HepG2 (cell line): ENCODE data around the gene HPS1. TPM values are rescaled to one million over a fixed set of nuclear protein-coding genes. Genes with fewer than 3 reads are reported as not detected.

Experiments
- EEA1 ChIP-seq: sonication (generic); formaldehyde crosslinking; IDR thresholded peaks from 2 replicates; pipeline ENCODE4 v1.5.1; 2020; ENCODE audit warnings: mild to moderate bottlenecking, missing genetic modification reagents, borderline replicate concordance
- FOXC1 ChIP-seq: sonication (generic); formaldehyde crosslinking; IDR thresholded peaks from 2 replicates; pipeline ENCODE4 v1.8.0; 2022; ENCODE audit warnings: mild to moderate bottlenecking, missing genetic modification reagents, borderline replicate concordance
- RBFOX2 ChIP-seq: fragments of 200-400 bp; formaldehyde crosslinking; IDR thresholded peaks from 2 replicates; pipeline ENCODE4 v1.6.1; 2017; ENCODE audit warnings: low read depth, mild to moderate bottlenecking, low read length
- REPIN1 ChIP-seq: sonication (generic); formaldehyde crosslinking; IDR thresholded peaks from 2 replicates; pipeline ENCODE4 v1.8.0; 2022; ENCODE audit warnings: missing genetic modification reagents, low read depth, mild to moderate bottlenecking, borderline replicate concordance
- SMAD1 ChIP-seq: sonication (generic); formaldehyde crosslinking; IDR thresholded peaks from 2 replicates; pipeline ENCODE4 v1.4.0; 2020; ENCODE audit warnings: missing genetic modification reagents, low read depth, mild to moderate bottlenecking, borderline replicate concordance
- SRSF4 ChIP-seq: fragments of 200-400 bp; formaldehyde crosslinking; IDR thresholded peaks from one replicate; pipeline ENCODE4 v1.6.1; 2018; ENCODE audit warnings: mild to moderate bottlenecking, low read depth, low read length, moderate library complexity; ENCODE audit not compliant: poor library complexity, severe bottlenecking
- ZNF431 ChIP-seq: sonication (generic); formaldehyde crosslinking; IDR thresholded peaks from 2 replicates; pipeline ENCODE4 v1.9.0; 2022; ENCODE audit warnings: missing genetic modification reagents, low read depth, mild to moderate bottlenecking, borderline replicate concordance
- ZSCAN12 ChIP-seq: sonication (generic); formaldehyde crosslinking; IDR thresholded peaks from 2 replicates; pipeline ENCODE4 v1.9.0; 2021; ENCODE audit warnings: mild to moderate bottlenecking, missing genetic modification reagents
- polyA plus RNA-seq, 8 experiments: library from polyadenylated mRNA; depleted of rRNA in 3 of 8; stranded (reverse) in 7 of 8; unstranded in 1 of 8; fragments of >200 nt; fragmentation: Illumina TruSeq in 4 of 8; extraction: Trizol in 4 of 8; gene quantifications; 2 replicates each; pipeline versions ENCODE4 v1.2.1 to v1.2.3, GENCODE V29; 2011 to 2016; ENCODE audit warnings: low read depth in 4 of 8, missing spikeins in 1 of 8, mixed read lengths in 1 of 8; ENCODE audit not compliant: insufficient read depth in 1 of 8
- total RNA-seq, 5 experiments: library from RNA; depleted of rRNA; stranded (reverse); fragments of >200 nt; fragmentation: Illumina TruSeq; extraction: Trizol; gene quantifications; 2 replicates each; pipeline ENCODE4 v1.2.3, GENCODE V29; 2016; ENCODE audit warnings: low read depth in 1 of 5
- TF ChIP-seq, protein P1 (sequence below): IDR thresholded peaks from 2 replicates; pipeline ENCODE4 v1.6.1; 2016; ENCODE audit warnings: control low read depth
- TF ChIP-seq, protein P2 (sequence below): sonication (generic); formaldehyde crosslinking; IDR thresholded peaks from 2 replicates; pipeline ENCODE4 v1.4.0; 2020; ENCODE audit warnings: missing genetic modification reagents, borderline replicate concordance
- TF ChIP-seq, protein P3 (sequence below): sonication (generic); formaldehyde crosslinking; IDR thresholded peaks from 2 replicates; pipeline ENCODE4 v1.5.0; 2020; ENCODE audit warnings: mild to moderate bottlenecking, missing genetic modification reagents, moderate library complexity
- TF ChIP-seq, protein P4 (sequence below): sonication (generic); formaldehyde crosslinking; IDR thresholded peaks from 2 replicates; pipeline ENCODE4 v1.8.0; 2022; ENCODE audit warnings: missing genetic modification reagents, mild to moderate bottlenecking, inconsistent platforms, borderline replicate concordance

Gene HPS1
- total and polyA plus RNA-seq, 2 of the 13 experiments (the other 11 are each of a cell fraction or from before 2014, with no cell fraction given) = 24.6 to 25.8 TPM

GRCh38 chr10:98414932-98415730, 31.6 kb downstream of the HPS1 start, which contains the start of gene PYROXD2 (continued):
- TF ChIP-seq SMAD1 (CRISPR knock-in tag) = no peak; the same call in 1 of the 2 replicates
- 0 out of 2 replicates have a peak, but pooled peaks have one; percentile 50 for TF ChIP-seq ZSCAN12 (CRISPR knock-in tag)
- TF ChIP-seq ZNF431 = 0 out of 2 replicates have a peak, but pooled peaks have one; percentile 40
- TF ChIP-seq, protein P1, sequence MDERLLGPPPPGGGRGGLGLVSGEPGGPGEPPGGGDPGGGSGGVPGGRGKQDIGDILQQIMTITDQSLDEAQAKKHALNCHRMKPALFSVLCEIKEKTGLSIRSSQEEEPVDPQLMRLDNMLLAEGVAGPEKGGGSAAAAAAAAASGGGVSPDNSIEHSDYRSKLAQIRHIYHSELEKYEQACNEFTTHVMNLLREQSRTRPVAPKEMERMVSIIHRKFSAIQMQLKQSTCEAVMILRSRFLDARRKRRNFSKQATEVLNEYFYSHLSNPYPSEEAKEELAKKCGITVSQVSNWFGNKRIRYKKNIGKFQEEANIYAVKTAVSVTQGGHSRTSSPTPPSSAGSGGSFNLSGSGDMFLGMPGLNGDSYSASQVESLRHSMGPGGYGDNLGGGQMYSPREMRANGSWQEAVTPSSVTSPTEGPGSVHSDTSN (CRISPR knock-in tag) = no peak
- TF ChIP-seq, protein P2, sequence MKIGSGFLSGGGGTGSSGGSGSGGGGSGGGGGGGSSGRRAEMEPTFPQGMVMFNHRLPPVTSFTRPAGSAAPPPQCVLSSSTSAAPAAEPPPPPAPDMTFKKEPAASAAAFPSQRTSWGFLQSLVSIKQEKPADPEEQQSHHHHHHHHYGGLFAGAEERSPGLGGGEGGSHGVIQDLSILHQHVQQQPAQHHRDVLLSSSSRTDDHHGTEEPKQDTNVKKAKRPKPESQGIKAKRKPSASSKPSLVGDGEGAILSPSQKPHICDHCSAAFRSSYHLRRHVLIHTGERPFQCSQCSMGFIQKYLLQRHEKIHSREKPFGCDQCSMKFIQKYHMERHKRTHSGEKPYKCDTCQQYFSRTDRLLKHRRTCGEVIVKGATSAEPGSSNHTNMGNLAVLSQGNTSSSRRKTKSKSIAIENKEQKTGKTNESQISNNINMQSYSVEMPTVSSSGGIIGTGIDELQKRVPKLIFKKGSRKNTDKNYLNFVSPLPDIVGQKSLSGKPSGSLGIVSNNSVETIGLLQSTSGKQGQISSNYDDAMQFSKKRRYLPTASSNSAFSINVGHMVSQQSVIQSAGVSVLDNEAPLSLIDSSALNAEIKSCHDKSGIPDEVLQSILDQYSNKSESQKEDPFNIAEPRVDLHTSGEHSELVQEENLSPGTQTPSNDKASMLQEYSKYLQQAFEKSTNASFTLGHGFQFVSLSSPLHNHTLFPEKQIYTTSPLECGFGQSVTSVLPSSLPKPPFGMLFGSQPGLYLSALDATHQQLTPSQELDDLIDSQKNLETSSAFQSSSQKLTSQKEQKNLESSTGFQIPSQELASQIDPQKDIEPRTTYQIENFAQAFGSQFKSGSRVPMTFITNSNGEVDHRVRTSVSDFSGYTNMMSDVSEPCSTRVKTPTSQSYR (CRISPR knock-in tag) = peak; percentile 52; the same call in 1 of the 2 replicates
- TF ChIP-seq, protein P3, sequence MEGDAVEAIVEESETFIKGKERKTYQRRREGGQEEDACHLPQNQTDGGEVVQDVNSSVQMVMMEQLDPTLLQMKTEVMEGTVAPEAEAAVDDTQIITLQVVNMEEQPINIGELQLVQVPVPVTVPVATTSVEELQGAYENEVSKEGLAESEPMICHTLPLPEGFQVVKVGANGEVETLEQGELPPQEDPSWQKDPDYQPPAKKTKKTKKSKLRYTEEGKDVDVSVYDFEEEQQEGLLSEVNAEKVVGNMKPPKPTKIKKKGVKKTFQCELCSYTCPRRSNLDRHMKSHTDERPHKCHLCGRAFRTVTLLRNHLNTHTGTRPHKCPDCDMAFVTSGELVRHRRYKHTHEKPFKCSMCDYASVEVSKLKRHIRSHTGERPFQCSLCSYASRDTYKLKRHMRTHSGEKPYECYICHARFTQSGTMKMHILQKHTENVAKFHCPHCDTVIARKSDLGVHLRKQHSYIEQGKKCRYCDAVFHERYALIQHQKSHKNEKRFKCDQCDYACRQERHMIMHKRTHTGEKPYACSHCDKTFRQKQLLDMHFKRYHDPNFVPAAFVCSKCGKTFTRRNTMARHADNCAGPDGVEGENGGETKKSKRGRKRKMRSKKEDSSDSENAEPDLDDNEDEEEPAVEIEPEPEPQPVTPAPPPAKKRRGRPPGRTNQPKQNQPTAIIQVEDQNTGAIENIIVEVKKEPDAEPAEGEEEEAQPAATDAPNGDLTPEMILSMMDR = 0 out of 2 replicates have a peak, but pooled peaks have one; percentile 4
- TF ChIP-seq SRSF4 = no peak
- TF ChIP-seq REPIN1 (CRISPR knock-in tag) = peak; percentile 81
- peak; percentile 70 for TF ChIP-seq RBFOX2
- no peak for TF ChIP-seq EEA1
- TF ChIP-seq, protein P4, sequence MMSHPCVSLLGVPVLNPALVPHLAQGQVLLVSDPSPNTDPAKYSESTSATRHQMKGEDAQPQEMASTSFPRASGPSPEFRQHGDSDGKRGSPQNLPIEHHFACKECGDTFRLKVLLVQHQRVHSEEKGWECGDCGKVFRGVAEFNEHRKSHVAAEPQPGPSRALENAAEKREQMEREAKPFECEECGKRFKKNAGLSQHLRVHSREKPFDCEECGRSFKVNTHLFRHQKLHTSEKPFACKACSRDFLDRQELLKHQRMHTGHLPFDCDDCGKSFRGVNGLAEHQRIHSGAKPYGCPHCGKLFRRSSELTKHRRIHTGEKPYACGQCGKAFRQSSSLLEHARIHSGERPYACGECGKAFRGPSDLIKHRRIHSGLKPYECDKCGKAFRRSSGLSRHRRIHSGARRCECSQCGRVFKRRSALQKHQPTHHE (CRISPR knock-in tag) = peak; percentile 79; the same call in 1 of the 2 replicates
- TF ChIP-seq FOXC1 = peak; percentile 50; the same call in 1 of the 2 replicates
